GM18499 (cell line): ENCODE measurements around the gene SMIM8.

Source experiments
- ATAC-seq: cut with Tn5 transposase; IDR thresholded peaks from one replicate; pipeline ENCODE4 v1.9.1; 2021; ENCODE audit warnings: moderate number of reproducible peaks; ENCODE audit not compliant: insufficient read depth, unreplicated experiment

The SMIM8 gene

DNA sequence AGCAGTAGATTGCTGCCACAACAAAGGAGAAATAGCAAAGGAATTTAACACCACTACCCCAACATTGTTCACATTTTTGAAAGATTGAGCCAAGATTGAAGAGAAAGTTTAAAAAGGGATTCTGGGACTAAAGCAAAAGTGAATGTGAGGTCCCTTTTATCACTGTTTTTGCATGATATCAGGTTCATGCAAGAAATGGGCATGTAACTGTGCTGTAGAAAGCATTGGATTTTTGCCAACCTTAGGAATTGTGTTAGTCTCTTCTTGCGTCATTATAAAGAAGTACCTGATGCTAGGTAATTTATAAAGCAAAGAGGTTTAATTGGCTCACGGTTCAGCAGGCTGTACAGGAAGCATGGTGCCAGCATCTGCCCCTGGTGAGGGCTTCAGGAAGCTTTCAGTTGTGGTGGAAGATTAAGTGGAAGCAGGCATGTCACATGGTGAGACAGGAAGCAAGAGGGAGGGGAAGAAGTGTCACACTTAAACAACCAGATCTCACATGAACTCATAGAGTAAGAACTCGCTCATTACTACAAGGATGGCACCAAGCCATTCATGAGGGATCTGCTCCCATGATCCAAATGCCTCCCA lies 11.3 kb downstream of the SMIM8 start:
- ATAC-seq: peak; percentile 49

DNA sequence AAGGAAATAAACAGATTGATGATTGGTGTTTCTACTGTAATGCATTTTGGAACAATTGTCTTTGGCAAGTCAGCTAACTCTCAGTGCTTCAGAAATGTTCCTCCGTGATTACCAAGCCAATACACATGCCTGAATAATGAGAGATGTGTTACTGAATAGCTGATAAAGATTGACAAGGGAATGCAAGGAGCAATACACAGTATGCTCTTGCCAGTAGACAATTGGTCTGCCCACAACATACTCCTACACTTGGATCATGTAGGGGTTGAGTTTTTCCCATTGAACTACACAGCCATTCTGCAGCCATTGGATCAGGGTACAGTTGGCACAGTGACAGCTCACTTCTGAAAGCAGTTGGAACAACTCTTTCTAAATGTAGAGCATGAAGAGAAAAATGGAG lies 12.3 kb downstream of the SMIM8 start:
- no peak for ATAC-seq

DNA sequence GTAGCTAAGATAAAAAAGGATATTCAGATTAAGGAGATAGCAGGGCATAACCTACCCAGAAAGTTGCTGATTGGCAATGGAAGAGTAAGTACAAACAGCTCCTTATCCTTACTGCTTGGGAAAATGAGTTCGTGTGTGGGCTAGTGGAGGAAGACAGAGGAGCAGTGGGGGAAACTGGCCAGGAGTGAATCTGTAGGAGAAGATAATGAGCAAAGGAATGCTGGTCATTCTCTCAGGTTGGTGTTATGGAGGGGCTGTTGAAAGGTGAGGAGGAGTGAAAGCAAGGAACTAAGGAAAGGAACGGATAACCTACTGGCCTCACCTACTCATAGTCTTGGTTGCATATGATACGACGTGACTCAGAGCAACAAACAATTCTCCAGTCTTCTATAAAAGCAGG lies 14.0 kb downstream of the SMIM8 start:
- ATAC-seq: no peak

DNA sequence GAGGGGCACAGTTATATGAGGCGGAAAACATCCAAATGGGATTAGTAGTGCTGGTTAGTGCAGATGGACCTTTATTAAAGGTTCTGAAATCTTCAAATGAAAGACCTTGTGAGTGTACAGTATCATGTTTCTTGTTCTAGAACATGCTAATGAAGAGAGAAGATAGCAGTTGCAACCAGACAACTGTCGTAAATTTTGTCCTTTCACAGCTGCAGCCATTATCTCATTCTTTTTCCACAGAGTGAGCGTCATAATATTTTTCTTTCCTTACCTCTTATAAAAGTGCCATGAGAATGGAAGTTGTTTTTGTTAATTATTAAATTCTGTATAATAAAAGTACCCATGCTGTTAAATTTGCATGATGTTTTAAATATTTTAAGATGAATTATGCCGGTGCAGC lies 17.8 kb downstream of the SMIM8 start:
- ATAC-seq: no peak

DNA sequence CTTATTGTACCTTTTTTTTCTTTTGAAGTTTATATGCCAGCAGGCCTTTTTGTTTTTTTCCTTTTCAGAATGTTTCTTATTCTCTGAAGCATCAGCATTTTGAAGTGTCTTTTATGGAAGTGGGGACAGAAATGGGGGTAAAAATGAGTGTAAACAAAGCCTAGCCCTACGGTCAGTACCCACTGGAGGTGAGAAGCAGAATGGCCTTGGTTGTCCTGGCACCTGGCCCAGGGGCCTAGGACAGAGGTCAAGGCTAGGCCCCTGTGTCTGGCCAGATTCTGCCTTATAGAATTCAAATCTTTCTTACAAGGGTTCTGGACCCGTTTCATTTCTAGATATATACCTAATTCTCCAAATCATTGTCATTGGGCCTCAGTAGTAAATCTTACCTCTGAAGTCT lies 18.8 kb downstream of the SMIM8 start:
- ATAC-seq: no peak

DNA sequence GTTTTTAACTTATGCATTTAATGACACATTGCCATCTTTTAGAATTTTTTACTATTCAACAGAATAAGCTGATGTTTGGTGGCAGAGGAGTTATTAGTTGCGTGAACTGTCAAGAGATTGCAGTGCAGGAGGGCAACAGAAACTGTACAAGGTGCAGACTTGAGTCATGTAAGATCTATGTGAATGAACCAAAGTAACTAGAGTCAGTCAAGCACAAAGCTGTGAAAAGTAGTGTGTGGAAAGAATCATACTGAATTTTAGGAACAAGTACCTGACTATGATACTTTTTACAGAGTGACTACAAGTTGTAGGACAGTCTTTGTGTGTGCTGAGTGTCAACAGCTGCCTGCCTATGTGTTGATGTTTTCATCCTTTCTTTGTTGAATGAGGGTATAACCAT lies 19.5 kb downstream of the SMIM8 start:
- peak; percentile 93 for ATAC-seq

DNA sequence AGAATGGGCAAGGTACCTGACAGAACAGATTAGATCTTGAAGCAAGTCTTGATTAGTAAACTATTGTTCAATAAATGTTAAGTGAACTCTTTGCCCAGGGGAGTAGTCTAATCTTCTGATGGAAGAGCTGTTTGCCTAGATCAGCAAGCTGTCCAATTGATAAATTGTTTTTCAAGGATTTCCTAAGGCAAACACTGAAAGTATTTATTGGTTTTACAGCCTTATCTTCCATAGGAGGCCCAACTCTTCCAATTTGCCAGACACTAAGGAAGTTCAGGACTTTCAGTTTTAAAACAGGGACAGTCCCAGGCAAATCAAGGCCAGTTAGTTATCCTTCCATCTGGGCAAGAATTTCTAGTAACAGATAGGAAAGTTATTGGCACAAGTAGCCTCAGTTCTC lies 20.4 kb downstream of the SMIM8 start:
- no peak for ATAC-seq

DNA sequence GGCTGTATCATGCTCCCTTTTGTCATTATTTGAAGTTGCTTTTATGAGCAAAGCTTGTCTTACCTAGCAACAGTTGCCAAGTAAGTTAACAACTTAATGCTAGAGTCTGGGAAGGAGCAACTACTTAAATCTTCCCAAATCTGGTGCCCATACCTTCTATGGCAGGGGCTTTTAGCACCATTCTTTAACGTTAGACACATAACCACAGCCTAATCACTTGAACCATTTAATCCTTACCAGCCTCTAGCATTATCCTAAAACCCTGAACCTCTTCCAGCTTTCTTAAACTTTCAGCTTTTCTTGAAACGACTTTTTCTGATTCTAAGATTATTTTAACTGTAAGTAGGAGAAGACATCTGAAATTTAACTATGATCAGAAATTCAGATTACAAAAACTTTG lies 22.3 kb downstream of the SMIM8 start, which contains the start of gene C6orf163:
C6orf163 (plus strand) TSS at position 83 of the 400 bp plus-strand sequence; CDS start at position 370, 287 bp downstream.
- no peak for ATAC-seq

DNA sequence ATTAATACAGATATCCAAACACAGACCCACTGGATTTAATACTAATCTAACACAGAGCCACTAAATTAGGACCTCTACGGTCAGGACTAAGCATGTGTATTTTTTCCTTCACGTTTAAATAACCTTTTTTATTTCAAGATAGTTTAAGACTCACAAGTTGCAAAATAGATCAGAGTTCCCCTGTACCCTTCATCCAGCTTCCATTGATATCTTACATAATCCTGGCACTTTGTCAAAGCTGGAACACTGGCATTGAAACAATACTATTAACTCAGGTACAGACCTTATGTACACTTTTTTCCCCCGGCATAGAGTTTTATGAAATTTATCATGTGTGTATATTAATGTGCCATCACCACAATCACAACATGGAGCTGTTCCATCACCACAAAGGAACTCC lies 24.3 kb downstream of the SMIM8 start:
- ATAC-seq: no peak

DNA sequence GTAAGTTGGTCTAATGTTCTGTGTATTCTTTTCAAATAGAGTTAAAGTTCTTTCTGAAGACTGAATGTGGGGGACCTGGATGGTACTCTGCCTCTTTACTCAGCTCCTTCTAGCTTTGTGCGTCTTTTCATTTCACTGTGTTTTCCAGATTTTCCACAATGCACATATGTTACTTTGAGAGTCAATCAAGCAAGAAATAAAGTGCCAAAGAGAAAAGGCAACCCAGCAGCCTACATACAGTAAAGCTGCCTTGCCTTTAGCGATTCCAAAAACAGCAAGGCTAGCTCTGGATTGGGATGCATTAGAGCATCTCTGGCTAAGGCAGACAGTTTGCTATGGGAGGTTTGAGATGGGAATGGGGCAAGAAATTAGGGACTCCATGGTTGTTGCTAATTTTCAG lies 27.5 kb downstream of the SMIM8 start:
- no peak for ATAC-seq

DNA sequence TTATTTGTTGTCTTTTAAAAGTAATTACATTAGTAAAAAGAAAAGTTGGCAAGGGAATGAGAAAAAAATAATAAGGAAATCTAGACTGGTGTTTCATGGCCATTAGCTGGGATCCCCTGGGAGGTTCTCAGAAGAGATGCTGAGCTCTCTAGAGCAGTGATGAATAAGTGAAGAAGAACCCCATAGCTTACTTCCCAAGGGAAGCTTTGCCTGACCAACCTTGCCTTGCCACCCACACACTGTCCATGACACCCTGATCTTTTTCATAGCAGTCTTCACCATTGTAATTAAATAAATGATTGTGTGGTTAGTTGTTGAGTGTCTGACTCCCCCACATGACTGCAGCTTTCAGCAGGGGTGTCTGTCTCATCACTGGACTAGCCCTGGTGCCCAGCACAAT lies 28.1 kb downstream of the SMIM8 start:
- ATAC-seq: no peak

DNA sequence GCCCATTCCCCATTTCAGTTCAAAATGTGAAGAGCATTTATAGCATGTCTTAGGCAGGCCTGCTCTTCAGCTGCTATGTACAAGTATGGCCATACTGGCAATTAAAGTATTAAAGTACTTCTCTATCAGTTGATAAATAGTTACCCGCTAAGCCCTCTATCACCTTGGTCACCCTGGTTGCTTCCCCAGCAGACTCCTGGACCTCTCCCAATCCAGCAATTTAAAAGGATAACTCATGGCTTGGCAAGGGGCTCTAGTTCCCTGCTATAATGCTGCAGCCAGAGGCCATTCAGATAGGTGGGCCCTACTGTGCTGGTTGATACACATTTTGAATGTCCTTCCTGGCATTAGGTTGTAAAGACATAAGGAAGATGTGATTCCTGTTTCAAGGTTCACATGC lies 29.2 kb downstream of the SMIM8 start:
- ATAC-seq: no peak

DNA sequence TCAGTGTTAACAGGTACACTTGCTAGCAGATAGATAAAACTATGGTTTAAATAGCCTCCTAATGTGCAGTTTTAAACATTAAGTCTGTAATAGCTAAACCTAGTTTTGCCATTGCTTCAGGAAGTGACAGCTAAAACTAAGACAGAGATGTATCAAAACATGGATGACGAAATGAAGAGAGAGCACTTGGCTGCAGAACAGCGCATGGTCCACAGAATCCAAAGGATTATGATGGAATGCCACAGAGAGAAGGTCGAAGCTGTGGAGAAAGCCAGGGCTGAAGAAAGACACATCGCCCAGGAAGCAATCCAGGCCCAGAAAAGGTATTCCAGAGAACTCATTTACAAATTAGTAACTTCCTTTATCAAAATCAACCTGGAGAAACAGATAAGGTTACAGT lies 33.8 kb downstream of the SMIM8 start:
- ATAC-seq: no peak

DNA sequence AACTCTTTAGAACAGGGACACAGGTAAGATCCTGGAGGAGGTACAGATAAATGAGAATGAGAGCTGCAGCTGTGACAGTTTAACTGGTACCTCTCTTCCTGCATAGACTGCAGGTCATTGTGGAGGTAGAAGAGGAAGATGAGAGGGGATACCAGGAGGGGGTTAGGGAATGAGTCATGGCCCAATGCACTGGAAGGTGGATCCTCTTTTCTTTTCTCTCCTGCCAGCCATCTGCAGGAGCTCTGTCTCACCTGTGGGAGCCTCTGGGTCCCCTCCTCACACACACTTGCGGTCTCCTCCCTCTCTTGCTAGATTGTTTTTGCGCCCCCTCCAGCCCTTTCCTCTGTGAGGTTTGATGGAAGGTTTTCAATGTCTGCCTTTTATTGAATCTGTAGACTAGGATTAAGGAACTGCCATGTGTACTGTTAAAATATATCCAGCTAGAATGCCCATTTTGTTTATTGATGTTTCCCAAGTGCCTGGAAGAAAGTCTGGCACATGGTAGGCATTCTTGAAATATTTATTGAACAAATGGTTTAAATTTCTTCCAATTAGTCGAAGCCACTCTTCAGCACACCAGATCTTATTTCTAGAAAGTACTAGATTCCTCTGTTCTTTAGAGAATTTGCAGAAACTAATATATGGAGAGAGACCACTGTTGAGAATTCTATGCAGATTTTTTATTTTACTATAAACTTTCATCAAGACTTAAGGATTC lies 35.2 kb downstream of the SMIM8 start:
- no peak for ATAC-seq

DNA sequence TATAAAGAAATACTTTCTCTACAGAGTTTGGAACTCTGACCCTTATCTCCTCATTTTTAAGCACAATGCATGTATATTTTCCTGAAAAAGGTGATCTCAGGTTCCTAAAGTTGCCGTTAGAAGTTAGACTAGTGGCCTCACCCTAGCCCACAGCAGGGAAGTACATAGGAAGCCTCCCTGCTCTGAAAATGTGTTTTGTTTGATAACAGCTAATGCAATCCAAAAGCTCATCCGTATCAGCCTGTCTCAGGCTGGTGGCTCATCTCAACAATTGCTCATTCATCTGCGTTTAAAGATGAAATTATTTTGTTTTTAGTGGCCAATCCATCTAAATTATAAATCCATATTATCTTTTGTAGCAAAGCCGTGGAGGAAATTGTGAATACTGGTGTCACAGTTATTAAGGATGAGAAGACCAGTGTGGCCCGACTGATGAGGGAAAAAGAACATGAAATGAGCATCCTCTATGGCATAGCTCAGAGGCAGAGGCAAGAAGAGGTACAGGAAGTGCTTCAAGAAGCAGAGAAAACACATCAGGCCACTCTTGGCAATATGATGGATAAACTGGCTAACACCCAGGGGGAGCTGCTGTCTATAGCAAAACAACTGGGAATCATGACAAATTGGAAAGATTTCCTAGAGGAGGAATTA lies 42.3 kb downstream of the SMIM8 start:
- ATAC-seq: no peak

DNA sequence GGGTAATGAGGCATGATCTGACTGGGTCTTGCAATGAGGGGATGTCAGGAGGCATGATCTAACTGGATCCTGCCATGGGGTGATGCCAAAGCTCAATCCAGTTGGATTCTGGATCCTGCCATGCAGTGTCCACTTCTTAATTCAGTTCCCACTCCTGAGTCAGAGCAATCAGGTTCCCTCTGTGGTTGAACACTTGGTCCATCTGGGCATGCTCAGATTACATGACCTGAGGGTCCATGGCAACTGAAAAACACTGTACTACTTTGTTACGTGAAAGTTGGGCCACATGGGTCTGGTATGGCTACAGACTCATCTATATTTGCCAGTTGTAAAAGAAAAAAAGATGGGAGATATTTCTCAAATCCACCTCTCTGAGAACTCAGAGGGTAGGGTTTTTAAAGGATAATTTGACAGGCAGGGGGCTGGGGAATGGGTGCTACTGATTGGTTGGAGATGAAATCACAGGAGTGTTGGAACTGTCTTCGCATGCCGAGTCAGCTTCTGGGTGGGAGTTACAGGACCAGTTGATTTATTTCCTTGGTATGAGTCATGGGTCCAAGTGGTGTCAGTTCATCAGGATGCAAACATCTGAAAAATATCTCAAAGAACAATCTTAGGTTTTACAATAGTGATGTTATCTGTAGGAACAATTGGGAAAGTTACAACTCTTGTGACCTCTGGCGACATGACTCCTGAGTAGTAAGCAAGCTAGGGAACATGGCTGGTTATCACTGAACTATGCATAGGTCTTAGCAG lies 43.9 kb downstream of the SMIM8 start:
- no peak for ATAC-seq

DNA sequence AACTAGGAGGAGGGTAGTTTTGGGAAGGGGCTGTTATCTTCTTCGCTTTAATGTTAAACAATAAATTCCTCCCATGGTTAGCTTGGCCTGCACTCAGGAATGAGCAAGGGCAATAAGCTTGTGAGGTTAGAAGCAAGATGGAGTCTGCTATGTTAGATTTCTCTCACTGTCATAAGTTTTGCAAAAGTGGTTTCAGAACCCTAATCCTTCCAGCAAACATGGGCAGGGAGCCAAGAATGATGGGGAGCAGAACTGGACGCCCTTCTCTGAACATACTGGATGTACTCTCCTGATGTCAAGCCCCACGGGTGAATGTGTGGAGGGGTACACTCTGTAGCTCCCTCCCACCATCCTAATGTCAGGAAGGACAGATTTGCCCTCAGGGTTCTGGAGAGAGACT lies 44.5 kb downstream of the SMIM8 start:
- no peak for ATAC-seq

DNA sequence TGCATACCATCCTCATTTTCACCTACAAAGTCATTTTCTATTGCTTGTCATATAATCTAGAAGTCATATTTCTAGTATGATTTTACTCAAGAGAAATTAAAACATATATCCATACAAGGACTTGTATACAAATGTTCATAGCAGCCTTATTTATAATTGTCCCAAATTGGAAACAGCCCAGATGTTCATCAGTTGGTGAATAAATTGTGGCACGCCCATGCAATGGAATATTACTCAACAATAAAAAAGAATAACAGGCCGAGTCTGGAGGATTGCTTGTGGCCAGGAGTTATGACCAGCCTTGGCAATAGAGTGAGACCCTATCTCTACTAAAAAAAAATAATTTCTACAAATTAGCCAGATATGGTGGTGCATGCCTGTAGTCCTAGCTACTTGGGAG lies 51.0 kb downstream of the SMIM8 start:
- no peak for ATAC-seq

DNA sequence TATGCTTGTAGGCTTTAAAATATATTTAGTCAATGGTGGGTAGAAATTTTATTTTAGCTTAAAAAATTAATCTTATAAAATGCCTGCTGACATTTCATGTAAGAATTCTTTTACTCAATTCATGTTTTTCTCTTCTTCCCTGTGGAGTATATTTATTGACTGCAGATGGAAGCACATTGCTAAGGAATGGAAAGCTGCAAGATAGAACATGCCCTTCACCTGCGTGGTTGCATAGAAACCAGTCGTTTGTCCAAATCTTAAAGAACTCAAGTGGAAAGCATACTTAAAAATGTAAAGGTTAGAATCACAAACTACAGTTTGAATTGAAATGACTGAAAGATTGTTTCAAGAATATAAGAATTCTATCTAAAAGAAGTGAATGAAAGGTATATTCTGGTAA lies 52.9 kb downstream of the SMIM8 start:
- no peak for ATAC-seq

DNA sequence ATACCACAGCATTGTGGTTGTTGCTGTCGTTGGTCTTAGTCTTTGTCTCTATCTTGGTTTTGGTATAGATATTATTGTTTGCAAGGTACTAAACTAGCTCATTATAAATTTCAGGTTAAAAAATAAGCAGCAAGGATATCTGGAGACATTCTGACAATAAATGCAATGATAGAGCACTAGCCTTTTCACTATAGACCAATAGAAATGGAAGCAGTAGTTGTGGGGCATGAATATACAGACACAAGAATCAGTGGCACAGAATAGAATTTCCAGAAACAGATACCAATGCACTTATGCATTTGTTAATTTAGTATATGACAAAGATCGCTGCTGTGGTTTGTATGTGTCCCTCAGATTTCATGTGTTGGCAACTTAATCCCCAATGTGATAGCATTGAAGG lies 54.3 kb downstream of the SMIM8 start:
- no peak for ATAC-seq

DNA sequence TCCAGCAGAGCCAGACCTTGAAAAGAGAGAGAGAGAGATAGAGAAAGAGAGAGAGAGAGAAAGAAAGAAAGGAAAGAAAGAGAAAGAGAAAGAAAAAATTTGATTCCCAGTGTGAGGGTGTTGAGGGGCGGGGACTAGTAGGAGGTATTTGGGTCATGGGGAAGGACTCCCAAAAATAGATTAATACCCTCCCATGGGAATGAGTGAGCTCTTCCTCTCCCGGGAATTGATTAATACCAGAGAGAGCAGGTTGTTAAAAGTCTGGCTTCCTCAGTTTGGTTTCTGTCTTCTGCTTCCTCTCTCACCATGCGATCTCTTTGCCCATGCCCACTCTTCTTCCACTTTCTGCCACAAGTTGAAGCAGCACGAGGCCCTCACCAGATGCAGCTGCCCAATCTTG lies 56.6 kb downstream of the SMIM8 start:
- no peak for ATAC-seq
